Hematopoietic multipotent progenitor cell treated with erythropoietin and hydrocortisone succinate and interleukin-3 and kit ligand, for 17 days (in vitro differentiated cells): ENCODE measurements around the gene PEX10.

Source experiments
- DNase-seq: peaks from one replicate; pipeline ENCODE4 v3.0.0-alpha.2; 2015; ENCODE audit warnings: low spot score

PEX10 gene

GRCh38 chr1:2422523-2422922 lies 10.2 kb upstream of the PEX10 start:
- DNase-seq, result no peak

- DNase-seq, result no peak
Measured at GRCh38 chr1:2419416-2419815, 7.1 kb upstream of the PEX10 start.

- DNase-seq, result no peak
Measured at GRCh38 chr1:2418791-2419320, 6.5 kb upstream of the PEX10 start.

- DNase-seq, result no peak
Measured at GRCh38 chr1:2417833-2418225, 5.5 kb upstream of the PEX10 start.

- no peak for DNase-seq
Measured at GRCh38 chr1:2417083-2417832, 4.9 kb upstream of the PEX10 start.

- DNase-seq, result no peak
Measured at GRCh38 chr1:2416403-2416802, 4.0 kb upstream of the PEX10 start.

- DNase-seq, result no peak
Measured at GRCh38 chr1:2415801-2416208, 3.4 kb upstream of the PEX10 start.

GRCh38 chr1:2415337-2415736 lies 3.0 kb upstream of the PEX10 start:
- DNase-seq, result no peak

- DNase-seq, result peak; percentile 69
Measured at GRCh38 chr1:2414297-2414958, 2.1 kb upstream of the PEX10 start.

- no peak for DNase-seq
Measured at GRCh38 chr1:2413495-2414296, 1.3 kb upstream of the PEX10 start.

GRCh38 chr1:2412773-2413494 lies 570 bp upstream of the PEX10 start:
- DNase-seq, result no peak

GRCh38 chr1:2411801-2412394 lies 466 bp downstream of the PEX10 start:
- DNase-seq, result no peak

GRCh38 chr1:2409745-2410144 lies 2.6 kb downstream of the PEX10 start:
- DNase-seq, result no peak

GRCh38 chr1:2408859-2409276 lies 3.5 kb downstream of the PEX10 start:
- DNase-seq, result no peak

GRCh38 chr1:2408456-2408855 lies 3.9 kb downstream of the PEX10 start:
- no peak for DNase-seq

- no peak for DNase-seq
Measured at GRCh38 chr1:2407991-2408275, 4.4 kb downstream of the PEX10 start.

GRCh38 chr1:2407166-2407990 lies 5.0 kb downstream of the PEX10 start:
- DNase-seq, result no peak

- DNase-seq, result no peak
Measured at GRCh38 chr1:2406451-2407041, 5.8 kb downstream of the PEX10 start.

- DNase-seq, result no peak
Measured at GRCh38 chr1:2405588-2406295, 6.6 kb downstream of the PEX10 start.
